Endothelial cell of umbilical vein (primary cell): ENCODE measurements around the gene TM9SF2.

Experiments
- EZH2 ChIP-seq: IDR thresholded peaks from 2 replicates; pipeline ENCODE4 v1.6.1; 2012; ENCODE audit warnings: borderline replicate concordance, low read depth, mild to moderate bottlenecking, moderate library complexity, low read length, inconsistent platforms; ENCODE audit not compliant: severe bottlenecking
- FOS ChIP-seq: IDR thresholded peaks from 2 replicates; pipeline ENCODE4 v1.6.1; 2011; ENCODE audit warnings: mild to moderate bottlenecking, low read length, moderate library complexity, borderline replicate concordance; ENCODE audit not compliant: insufficient read depth
- JUN ChIP-seq: IDR thresholded peaks from 2 replicates; pipeline ENCODE4 v1.6.1; 2011; ENCODE audit warnings: borderline replicate concordance, low read depth; ENCODE audit not compliant: insufficient read length, insufficient read depth
- MYC ChIP-seq: IDR thresholded peaks from one replicate; pipeline ENCODE4 v1.6.1; 2011; ENCODE audit warnings: mild to moderate bottlenecking, low read depth, low read length
- POLR2A ChIP-seq: IDR thresholded peaks from 2 replicates; pipeline ENCODE4 v1.6.1; 2012; ENCODE audit warnings: low read depth, mild to moderate bottlenecking, control low read depth, low read length
- POLR2AphosphoS5 ChIP-seq: IDR thresholded peaks from 2 replicates; pipeline ENCODE4 v1.6.1; 2012; ENCODE audit warnings: low read depth, mild to moderate bottlenecking, control low read depth, low read length, moderate library complexity; ENCODE audit not compliant: insufficient read depth
- TF ChIP-seq, protein P1 (sequence below), 2 donors: IDR thresholded peaks; 1 replicate in 1 of 2; 2 replicates in 1 of 2; pipeline ENCODE4 v1.5.1; 2011; ENCODE audit warnings: low read length in 2 of 2, mild to moderate bottlenecking in 2 of 2, moderate library complexity in 2 of 2, control low read depth in 1 of 2, inconsistent platforms in 1 of 2, low read depth in 1 of 2; ENCODE audit not compliant: insufficient read depth in 1 of 2; ENCODE audit errors: extremely low read depth in 1 of 2
- TF ChIP-seq, protein P2 (sequence below): IDR thresholded peaks from 2 replicates; pipeline ENCODE4 v1.6.1; 2011; ENCODE audit not compliant: insufficient read depth, insufficient read length

DNA sequence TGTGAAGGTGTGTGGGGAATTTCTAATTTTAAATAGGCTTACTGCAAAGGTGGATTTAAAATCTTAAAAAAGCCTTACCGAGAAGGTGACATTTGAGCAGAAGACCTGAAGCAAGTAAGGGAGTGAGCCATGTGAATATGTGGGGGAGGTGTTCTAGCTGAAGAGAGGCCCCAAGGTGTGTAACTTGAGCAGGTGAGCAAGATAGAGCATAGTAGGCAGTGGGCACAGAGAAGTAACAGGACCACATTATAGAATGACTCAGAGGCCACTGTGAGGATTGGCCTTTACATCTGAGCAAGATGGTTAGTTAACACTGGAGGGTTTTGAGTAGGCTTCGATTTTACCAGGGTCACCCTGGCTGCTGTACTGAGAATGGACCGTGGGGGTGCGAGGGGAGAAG lies 22.6 kb downstream of the TM9SF2 start:
- TF ChIP-seq, protein P1, sequence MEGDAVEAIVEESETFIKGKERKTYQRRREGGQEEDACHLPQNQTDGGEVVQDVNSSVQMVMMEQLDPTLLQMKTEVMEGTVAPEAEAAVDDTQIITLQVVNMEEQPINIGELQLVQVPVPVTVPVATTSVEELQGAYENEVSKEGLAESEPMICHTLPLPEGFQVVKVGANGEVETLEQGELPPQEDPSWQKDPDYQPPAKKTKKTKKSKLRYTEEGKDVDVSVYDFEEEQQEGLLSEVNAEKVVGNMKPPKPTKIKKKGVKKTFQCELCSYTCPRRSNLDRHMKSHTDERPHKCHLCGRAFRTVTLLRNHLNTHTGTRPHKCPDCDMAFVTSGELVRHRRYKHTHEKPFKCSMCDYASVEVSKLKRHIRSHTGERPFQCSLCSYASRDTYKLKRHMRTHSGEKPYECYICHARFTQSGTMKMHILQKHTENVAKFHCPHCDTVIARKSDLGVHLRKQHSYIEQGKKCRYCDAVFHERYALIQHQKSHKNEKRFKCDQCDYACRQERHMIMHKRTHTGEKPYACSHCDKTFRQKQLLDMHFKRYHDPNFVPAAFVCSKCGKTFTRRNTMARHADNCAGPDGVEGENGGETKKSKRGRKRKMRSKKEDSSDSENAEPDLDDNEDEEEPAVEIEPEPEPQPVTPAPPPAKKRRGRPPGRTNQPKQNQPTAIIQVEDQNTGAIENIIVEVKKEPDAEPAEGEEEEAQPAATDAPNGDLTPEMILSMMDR (IDR thresholded peaks at IDR 0.05; ENCODE audit: extremely low read depth in 1 of 2, insufficient read depth in 1 of 2, low read depth in 1 of 2, low read length in 2 of 2) = no peak
- TF ChIP-seq EZH2 (no peak), POLR2A (no peak), POLR2AphosphoS5 (no peak), MYC (no peak), FOS (no peak), JUN (no peak)
- TF ChIP-seq, protein P2, sequence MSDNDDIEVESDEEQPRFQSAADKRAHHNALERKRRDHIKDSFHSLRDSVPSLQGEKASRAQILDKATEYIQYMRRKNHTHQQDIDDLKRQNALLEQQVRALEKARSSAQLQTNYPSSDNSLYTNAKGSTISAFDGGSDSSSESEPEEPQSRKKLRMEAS = no peak
